Gastroesophageal sphincter (tissue), 4 donors: ENCODE data around the gene FCN2. TPM values are rescaled to one million over a fixed set of nuclear protein-coding genes. Genes with fewer than 3 reads are reported as not detected.

ENCODE experiments used
- ATAC-seq: fragments of 150-250 bp; one replicate; pipeline ENCODE4 v1.9.1; 2016; ENCODE audit warnings: mild to moderate bottlenecking, moderate library complexity
- H3K27ac ChIP-seq, 4 donors: fragments of 200-600 bp; sonication (generic) in 3 of 4; 1 replicate in 3 of 4; 2 replicates in 1 of 4; pipeline ENCODE4 v1.5.1; 2016 to 2019
- H3K27me3 ChIP-seq: fragments of 200-600 bp; sonication (generic); one replicate; pipeline ENCODE4 v1.5.1; 2019
- H3K36me3 ChIP-seq, 2 donors: fragments of 200-600 bp; sonication (generic); one replicate each; pipeline ENCODE4 v1.5.1; 2019; ENCODE audit warnings: control low read depth in 1 of 2
- H3K4me1 ChIP-seq, 3 donors: fragments of 200-600 bp; sonication (generic); 1 replicate in 2 of 3; 2 replicates in 1 of 3; pipeline ENCODE4 v1.5.1; 2016 to 2019; ENCODE audit warnings: control low read depth in 2 of 3
- H3K4me3 ChIP-seq, 2 donors: fragments of 200-600 bp; sonication (generic); one replicate each; pipeline ENCODE4 v1.5.1; 2019; ENCODE audit warnings: mild to moderate bottlenecking in 1 of 2, moderate library complexity in 1 of 2
- H3K9me3 ChIP-seq, 3 donors: fragments of 200-600 bp; sonication (generic); one replicate each; pipeline ENCODE4 v1.5.1; 2017 to 2019; ENCODE audit warnings: control low read depth in 2 of 3
- EP300 ChIP-seq: sonication (generic); formaldehyde crosslinking; IDR thresholded peaks from one replicate; pipeline ENCODE4 v1.6.1; 2017; ENCODE audit warnings: antibody characterized with exemption, mild to moderate bottlenecking
- POLR2A ChIP-seq, 2 donors: fragments of 450-650 bp; IDR thresholded peaks; one replicate each; pipeline ENCODE4 v1.6.1; 2017; ENCODE audit warnings: antibody characterized with exemption in 2 of 2, mild to moderate bottlenecking in 2 of 2, moderate library complexity in 1 of 2
- POLR2AphosphoS5 ChIP-seq: sonication (generic); formaldehyde crosslinking; IDR thresholded peaks from one replicate; pipeline ENCODE4 v1.6.1; 2017; ENCODE audit warnings: antibody characterized with exemption
- WGBS, 2 donors: methylation state at CpG; one replicate each; pipeline ENCODE4 v1.1.5; 2018; ENCODE audit warnings: low coverage in 1 of 2; 5-methylcytosine and 5-hydroxymethylcytosine counted together
- total RNA-seq, 4 donors: library from RNA; depleted of rRNA; stranded (reverse); fragments of >200 nt; gene quantifications; one replicate each; pipeline ENCODE4 v1.1.0, GENCODE V29; 2016
- TF ChIP-seq, protein P1 (sequence below), 4 experiments: fragments of 200-600 bp in 2 of 4; fragments of 450-650 bp in 2 of 4; sonication (generic) in 1 of 4; IDR thresholded peaks; one replicate each; pipeline ENCODE4 v1.5.1; 2017 to 2019; ENCODE audit warnings: antibody characterized with exemption in 4 of 4, mild to moderate bottlenecking in 2 of 4, moderate library complexity in 2 of 4

Gene FCN2
- total RNA-seq, 4 donors from 2014 or later = not detected

DNA sequence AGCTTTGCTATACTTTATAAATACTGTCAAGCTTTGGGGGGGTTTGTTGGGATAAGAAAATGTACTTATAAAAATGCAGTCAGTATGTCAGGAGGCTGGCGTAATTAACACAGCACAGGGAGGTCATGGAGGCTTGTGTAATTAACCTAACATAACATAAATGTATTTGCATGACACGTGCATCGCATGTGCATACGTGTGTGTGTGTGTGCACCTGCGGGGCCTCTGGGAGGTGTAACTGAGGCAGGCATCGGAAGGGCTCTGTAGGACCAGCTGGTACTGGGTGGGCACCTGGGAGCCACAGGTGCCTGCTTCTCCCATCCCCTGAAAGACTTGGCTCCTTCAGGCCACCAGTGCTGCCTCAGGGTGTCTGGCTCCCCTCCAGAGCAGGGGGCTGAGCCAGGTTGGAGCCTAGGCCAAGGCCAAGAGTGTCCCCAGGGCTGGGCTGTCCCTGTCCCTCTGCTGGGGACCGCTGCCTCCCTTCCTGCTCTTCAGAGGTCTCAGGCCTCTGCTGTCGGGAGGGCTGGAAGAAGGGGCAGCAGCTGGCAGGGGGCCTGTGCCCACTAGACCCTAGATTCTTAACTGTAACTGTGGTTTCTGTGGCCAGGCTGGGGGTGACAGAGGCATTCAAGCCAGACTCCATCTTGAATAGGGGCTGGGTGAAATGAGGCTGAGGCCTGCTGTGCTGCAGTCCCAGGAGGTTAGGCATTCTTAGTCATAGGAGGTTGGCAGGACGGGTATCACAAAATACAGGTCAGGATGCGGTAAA lies 9.0 kb downstream of the FCN2 start:
- Histone ChIP-seq H3K27ac (no peak overlapping the region), H3K36me3 (no peaks in the 10 kb centered on the region), H3K9me3 (peaks cover 0 to 3% (median 0%) of the 10 kb centered on the region in 3 donors), H3K4me1 (no peaks in the 10 kb centered on the region), H3K4me3 (no peak overlapping the region), H3K27me3 (peaks cover 24% of the 10 kb centered on the region)
- WGBS, 2 donors = 88 to 100% methylated on average over 1 to 6 of the region's 10 CpGs
- TF ChIP-seq POLR2AphosphoS5 (no peak), POLR2A (IDR thresholded peaks at IDR 0.05) (no peak), EP300 (no peak)
- TF ChIP-seq, protein P1, sequence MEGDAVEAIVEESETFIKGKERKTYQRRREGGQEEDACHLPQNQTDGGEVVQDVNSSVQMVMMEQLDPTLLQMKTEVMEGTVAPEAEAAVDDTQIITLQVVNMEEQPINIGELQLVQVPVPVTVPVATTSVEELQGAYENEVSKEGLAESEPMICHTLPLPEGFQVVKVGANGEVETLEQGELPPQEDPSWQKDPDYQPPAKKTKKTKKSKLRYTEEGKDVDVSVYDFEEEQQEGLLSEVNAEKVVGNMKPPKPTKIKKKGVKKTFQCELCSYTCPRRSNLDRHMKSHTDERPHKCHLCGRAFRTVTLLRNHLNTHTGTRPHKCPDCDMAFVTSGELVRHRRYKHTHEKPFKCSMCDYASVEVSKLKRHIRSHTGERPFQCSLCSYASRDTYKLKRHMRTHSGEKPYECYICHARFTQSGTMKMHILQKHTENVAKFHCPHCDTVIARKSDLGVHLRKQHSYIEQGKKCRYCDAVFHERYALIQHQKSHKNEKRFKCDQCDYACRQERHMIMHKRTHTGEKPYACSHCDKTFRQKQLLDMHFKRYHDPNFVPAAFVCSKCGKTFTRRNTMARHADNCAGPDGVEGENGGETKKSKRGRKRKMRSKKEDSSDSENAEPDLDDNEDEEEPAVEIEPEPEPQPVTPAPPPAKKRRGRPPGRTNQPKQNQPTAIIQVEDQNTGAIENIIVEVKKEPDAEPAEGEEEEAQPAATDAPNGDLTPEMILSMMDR (IDR thresholded peaks at IDR 0.05) = no peak
- no peak for ATAC-seq

DNA sequence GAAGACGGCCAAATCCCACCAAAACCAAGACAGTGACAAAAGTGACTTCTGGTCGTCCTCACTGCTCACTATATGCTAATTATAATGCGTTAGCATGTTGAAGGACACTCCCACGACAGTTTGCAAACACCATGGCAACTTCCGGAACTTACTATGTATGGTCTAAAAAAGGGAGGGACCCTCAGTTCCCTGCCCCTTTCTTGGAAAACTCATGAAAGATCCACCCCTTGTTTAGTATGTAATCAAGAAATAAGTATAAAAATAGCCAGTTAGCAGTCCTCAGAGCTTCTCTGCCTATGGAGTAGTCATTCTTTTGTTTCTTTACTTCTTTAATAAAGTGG lies 9.5 kb downstream of the FCN2 start:
- Histone ChIP-seq H3K4me3 (no peak overlapping the region), H3K27me3 (peaks cover 24% of the 10 kb centered on the region), H3K27ac (no peak overlapping the region), H3K4me1 (peaks cover 0 to under 1% (median 0%) of the 10 kb centered on the region in 3 donors), H3K9me3 (peaks cover 0 to 8% (median 0%) of the 10 kb centered on the region in 3 donors), H3K36me3 (no peaks in the 10 kb centered on the region)
- TF ChIP-seq EP300 (no peak), POLR2AphosphoS5 (no peak), POLR2A (IDR thresholded peaks at IDR 0.05) (no peak)
- TF ChIP-seq, protein P1 (IDR thresholded peaks at IDR 0.05) = no peak
- no peak for ATAC-seq
- WGBS, 2 donors = 69 to 77% methylated on average over 2 to 5 of the region's 5 CpGs

DNA sequence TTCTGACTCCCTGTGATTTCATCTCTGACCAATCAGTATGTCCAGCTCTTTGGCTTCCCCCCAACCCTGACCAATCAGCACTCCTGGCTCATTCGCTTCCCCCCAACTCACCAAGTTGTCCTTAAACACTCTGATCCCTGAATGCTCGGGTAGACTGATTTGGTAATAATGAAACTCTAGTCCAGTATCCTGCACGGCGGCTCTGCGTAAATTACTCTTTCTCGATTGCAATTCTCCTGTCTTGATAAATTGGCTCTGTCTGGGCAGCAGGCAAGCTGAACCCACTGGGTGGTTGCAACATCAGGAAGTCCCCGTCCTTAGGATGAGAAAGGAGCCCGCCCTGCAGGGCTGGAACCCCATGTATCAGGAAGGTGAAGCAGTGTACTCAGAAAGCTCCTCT lies 10.4 kb downstream of the FCN2 start:
- TF ChIP-seq, protein P1 (IDR thresholded peaks at IDR 0.05) = no peak
- TF ChIP-seq POLR2A (IDR thresholded peaks at IDR 0.05) = no peak
- TF ChIP-seq POLR2AphosphoS5 = no peak
- TF ChIP-seq EP300 = no peak
- H3K9me3 ChIP-seq = peaks cover 0 to 9% (median 0%) of the 10 kb centered on the region in 3 donors
- H3K36me3 ChIP-seq = no peaks in the 10 kb centered on the region
- H3K4me3 ChIP-seq = no peak overlapping the region
- WGBS, 2 donors = 66 to 84% methylated on average over 2 to 6 of the region's 8 CpGs
- no peak overlapping the region for H3K27ac ChIP-seq
- H3K27me3 ChIP-seq = peaks cover 24% of the 10 kb centered on the region
- peaks cover 0 to 10% (median 5%) of the 10 kb centered on the region in 3 donors for H3K4me1 ChIP-seq
- no peak for ATAC-seq

DNA sequence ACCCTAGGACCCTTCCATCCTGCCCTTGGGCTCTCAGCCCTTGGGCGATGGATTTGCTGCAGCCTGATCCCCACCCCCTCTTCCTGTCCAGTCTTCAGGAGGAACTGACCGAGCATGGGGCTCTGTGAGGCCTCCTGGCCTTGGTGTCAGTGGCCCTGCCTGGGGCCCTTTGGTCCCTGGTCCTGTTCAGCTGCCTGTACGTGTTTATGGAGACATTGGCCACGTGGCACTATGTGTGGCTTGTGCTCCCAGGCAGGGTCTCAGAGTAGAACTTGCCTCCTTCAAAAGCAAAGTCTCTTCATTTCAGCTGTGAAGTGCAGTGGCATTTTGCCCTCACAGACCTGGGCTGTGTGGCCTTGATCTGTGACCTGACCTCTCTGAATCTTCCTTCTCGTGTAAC lies 11.1 kb downstream of the FCN2 start:
- WGBS, 2 donors = 94% methylated on average over 3 of the region's 5 CpGs; no CpG with 5 or more reads in 1 of the 2 donors
- no peak for ATAC-seq
- peaks cover 0 to 17% (median 10%) of the 10 kb centered on the region in 3 donors for H3K4me1 ChIP-seq
- no peaks in the 10 kb centered on the region for H3K36me3 ChIP-seq
- peaks cover 27% of the 10 kb centered on the region for H3K27me3 ChIP-seq
- no peak overlapping the region for H3K27ac ChIP-seq
- H3K4me3 ChIP-seq = no peak overlapping the region
- peaks cover 0 to 9% (median 0%) of the 10 kb centered on the region in 3 donors for H3K9me3 ChIP-seq
- no peak for TF ChIP-seq POLR2AphosphoS5
- TF ChIP-seq, protein P1 (IDR thresholded peaks at IDR 0.05) = no peak
- no peak for TF ChIP-seq POLR2A (IDR thresholded peaks at IDR 0.05)
- no peak for TF ChIP-seq EP300

DNA sequence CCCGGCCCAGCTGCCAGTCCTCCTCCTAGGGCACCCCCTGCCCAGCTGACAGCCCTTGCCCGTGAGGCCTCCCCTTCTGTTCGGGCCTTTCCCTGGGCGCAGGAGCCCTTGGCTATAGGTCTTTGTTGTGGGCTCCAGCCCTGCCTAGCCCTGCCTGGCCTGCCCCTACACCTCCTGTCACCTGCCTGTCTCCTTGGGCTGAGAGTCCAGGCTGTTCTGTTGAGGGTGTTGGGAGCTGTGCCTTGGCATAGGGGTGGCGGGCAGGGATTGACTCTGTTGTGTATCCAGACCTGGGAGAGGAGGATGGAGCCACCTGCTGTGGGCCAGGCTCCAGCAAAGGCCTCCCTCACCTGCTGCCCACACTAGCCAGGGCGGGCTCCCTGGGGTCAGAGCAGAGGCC lies 11.6 kb downstream of the FCN2 start:
- H3K9me3 ChIP-seq = peaks cover 0 to 9% (median 0%) of the 10 kb centered on the region in 3 donors
- 60% methylated on average over 2 of the region's 6 CpGs; no CpG with 5 or more reads in 1 of the 2 donors for WGBS, 2 donors
- no peak for ATAC-seq
- H3K4me3 ChIP-seq = no peak overlapping the region
- peaks cover 24% of the 10 kb centered on the region for H3K27me3 ChIP-seq
- H3K27ac ChIP-seq = no peak overlapping the region
- no peaks in the 10 kb centered on the region for H3K36me3 ChIP-seq
- H3K4me1 ChIP-seq = peaks cover 0 to 22% (median 13%) of the 10 kb centered on the region in 3 donors
- TF ChIP-seq POLR2A (IDR thresholded peaks at IDR 0.05) (no peak), POLR2AphosphoS5 (no peak), EP300 (no peak)
- TF ChIP-seq, protein P1 (IDR thresholded peaks at IDR 0.05) = no peak
